Putamen (tissue), 1 donor: ENCODE measurements around the gene GRK6.

Experiments used
- DNase-seq: peaks from one replicate; pipeline ENCODE4 v3.0.0-alpha.2; 2016; ENCODE audit warnings: low spot score

Gene GRK6

DNA sequence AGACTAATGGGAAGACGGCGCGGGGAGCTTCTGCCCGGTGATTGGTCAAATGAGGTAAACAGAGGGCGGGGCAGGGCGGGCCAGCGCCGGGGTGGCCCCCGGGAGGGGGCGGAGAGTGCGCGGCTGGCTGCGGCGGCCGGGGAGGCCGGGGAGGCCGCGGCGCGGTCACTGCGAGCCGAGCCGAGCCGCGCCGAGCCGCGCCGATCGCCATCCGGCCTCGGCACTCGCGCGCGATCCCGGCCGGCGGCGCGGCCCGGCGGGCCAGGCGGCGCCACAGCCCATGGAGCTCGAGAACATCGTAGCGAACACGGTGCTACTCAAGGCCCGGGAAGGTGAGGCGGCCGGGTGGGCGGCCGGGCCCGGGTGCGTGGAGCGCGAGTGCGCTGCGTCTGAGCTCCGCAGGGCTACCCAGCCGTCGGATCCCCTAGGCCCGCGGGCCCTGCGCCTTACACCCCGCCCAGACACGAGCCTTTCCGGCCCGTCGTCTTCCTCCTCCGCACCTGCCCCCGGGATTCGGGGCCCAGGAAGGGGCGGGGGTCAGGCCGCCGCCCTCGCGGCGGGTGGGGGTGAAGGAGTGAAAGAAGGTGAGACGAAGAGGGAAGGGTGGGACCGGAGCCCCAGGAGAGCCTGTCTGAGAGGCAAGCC is at the start of gene GRK6:
TSS of gene GRK6 (plus strand) at position 111 of the 645 bp plus-strand sequence. CDS start at position 281, 170 bp downstream.
- no peak for DNase-seq

DNA sequence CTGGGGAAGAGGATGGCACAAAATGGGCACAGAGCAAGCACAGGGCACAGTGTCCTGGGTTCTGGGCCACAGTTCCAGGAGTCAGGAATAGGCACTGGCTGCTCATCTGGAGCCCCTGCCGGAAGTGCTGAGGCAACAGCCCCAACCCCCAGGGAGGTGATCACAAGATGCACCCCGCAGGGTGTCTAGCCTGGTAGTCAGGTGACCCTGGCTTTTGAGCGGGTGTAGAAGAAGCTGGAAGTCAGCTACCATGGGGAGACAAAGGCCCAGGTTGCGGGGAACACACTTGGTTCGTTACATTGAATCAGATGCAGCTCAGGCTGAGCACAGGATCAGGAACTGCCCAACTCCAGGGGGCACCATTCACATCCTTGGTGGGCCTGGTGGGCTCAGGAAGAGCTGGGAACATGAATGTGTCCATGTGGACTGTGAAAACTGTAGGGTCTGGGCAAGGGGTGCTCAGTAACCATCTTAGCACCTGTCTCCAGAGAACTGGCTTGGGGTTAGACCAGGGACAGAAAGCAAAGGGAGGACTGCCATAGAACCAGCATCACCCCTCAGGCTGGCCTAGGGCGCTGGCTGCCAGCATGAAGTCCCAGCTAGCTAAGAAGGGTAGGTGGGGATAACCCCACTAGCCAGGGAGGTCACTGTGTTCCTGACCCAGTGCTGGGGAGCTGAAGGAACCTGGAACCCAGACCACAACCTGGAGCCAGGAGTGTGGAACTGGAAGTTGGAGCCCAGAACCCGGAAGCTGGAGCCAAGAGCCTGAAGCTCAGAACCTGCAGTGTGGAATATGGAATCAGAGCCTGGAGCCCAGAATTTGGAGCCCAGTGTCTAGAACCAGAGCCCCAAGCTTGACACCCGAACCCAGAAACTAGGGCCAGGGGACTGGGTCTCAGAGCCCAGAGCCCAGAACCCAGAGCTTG is 48.4 kb upstream of the GRK6 start:
- DNase-seq, result no peak

DNA sequence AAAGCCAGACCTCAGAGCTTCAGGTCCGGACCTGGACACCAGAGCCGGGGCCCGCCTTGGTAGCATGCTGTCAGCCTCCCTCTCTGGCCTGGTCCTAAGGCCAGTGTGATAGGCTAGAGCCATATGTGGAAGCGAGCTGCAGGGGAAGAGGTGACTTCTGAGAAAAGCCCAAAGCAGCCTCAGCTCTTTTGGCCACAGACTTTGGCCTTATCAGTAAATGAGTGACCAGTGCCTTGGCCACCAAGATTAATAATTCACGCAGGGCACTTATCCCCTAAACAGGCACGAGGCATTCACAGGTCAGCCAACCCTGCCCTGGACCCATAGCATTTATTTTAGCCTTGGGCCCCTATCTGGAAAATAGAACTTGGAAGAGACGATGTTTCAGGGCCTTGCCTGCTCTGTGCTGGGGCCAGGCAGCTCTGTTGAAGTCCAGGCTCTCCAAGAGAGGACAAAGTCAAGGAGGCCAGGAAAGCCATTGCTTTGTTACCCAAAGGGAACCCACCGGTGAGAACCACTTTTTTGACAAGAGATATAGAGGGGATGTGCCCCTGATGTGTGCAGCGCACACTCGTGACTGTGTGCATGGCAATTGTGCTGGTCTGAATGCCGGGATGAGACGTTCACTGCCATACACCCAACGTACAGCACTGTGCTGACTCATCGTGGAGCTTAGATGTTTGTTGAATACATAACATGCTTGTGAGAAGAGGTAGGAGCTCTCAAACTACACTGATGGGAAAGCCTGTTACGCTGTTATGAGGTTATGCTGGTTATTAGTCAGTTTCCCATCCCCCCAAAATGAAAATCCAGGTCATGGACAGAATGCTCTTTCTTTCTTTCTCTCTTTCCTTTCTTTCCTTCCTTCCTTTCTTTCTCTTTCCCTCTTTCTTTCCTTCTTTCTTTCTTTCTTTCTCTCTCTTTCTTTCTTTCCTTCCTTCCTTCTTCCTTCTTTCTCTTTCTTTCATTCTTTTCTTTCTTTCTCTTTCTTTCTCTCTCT is 47.3 kb upstream of the GRK6 start:
- no peak for DNase-seq

DNA sequence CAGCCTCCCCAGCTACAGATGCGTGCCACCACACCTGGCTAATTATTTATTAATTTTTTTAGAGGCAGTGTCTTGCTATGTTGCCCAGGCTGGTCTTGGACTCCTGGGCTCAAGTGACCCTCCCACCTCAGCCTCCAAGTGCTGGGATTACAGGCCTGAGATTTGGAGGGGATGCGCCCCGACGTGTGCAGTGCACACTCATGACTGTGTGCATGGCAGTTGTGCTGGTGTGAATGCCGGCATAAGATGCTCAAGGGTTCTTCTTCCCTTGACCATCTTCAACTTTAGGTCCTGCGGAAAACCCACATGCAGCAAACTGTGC is 45.7 kb upstream of the GRK6 start:
- DNase-seq, result no peak

DNA sequence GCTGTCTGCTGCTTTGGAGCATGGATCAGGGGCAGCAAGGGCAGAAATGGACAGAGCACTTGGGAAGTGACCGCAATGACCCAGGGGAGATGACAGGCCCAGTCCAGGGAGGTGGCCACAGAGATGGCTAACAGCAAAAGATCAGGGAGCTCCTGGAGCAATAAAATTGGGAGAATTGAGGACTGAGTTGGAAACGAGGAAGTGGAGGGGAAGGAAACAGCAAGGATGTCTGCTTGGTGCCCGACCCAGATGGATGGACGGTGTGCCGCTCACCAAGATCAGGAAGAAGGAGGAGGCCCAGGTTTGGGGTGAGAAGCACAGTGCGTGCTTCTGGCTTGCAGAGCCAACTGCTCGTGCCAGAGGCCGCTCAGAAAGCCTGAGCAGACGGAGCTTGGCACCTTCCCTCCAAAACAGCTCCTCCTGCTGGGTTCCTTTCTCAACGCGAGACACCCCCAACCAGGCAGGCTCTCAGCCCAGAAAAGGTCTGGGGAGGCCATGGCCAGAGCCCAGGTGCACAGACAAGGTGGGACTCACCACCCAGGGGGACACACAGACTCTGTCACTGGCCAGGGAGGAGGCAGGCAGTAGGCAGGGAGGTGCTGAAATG is 44.0 kb upstream of the GRK6 start:
- no peak for DNase-seq

DNA sequence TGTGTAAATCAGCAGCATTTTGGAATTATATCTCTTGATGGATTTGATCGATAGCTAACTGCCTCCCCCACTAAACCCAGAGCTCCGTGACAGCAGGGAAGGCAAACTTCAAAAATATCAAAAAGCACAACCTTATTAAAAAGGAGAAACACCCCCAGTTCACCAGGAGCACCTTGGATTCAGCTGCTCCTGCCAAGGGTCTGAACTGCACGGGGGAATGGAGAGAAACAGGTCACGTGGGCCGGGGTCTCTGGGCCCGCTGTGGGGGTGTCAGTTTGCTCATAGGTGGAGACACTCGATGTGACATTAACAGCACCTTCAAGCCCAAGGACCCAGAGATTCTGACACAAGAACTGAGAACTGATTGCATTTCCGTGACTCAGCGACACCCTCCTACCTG is 43.3 kb upstream of the GRK6 start:
- DNase-seq, result no peak

DNA sequence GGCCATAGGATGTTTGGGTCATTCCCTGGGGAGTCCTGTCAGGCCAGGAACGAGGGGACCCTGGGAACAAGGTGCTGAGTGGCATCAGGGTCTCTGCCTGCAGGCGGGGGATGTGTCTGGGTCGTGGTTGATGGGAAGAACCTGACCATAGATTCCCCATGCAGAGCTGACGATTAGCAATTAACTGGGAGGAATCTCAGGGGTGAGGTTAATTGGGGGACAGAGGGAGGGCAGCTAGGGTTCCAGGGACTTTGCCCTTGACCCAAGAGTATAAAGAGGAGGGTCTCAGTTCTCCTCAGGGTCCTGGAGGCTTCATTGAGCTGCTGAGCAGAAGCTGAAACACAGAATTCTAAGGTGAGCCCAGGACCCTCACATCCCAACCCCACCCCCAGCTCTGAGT is 42.3 kb upstream of the GRK6 start, which contains the start of gene SLC34A1:
TSS of gene SLC34A1 (plus strand) at position 301 of the 400 bp plus-strand sequence. CDS start 1,308 bp downstream, outside the sequence.
- DNase-seq, result no peak

DNA sequence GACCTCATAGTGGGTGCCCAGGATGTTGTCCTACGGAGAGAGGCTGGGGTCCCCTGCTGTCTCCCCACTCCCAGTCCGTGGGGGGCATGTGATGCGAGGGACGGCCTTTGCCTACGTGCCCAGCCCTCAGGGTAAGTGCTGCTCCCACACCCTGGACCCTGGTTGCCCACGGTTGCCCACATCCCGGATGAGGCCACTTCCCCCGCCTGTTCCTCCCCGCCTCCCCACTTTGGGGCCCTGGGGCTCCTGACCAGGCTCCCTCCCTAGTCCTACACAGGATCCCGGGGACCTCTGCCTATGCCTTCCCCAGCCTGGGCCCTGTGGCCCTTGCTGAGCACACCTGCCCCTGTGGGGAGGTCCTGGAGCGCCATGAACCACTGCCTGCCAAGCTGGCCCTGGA is 40.8 kb upstream of the GRK6 start:
- DNase-seq, result no peak

DNA sequence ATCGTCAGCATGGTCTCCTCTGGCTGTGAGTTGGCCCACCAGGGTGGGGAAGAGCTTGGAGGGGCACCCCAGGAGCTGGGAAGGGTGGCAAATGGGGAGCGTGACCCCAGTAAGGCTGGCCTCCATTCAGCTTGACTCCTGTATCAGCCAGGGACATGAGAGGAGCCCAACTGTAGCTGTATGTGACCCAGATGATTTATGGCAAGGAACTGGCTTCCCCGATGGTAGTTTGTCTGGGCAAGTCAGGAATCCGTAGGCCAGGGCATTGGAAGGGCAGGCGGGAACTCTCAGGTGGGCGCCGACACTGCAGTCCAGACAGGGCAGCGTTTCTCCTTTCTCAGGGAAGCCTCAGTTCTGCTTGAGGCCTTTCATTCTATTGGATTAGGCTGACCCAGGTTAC is 39.9 kb upstream of the GRK6 start:
- no peak for DNase-seq

DNA sequence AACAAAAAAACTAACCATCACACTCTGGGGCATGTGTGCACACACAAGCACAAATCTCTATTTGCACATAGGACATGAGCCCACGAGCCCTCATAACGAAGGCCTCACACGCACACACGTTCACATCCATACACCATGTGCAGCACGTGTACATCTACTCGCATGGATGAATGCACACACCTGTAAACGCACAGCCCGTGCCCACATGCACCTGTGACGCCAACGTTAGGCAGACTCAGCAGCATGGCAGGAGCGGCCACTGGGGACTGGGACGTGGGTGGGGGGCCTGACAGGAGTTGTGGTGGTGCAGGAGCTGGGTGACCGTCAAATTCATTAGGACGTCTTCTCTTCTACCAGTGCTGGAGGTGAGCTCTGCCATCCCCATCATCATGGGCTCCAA is 39.1 kb upstream of the GRK6 start:
- no peak for DNase-seq

DNA sequence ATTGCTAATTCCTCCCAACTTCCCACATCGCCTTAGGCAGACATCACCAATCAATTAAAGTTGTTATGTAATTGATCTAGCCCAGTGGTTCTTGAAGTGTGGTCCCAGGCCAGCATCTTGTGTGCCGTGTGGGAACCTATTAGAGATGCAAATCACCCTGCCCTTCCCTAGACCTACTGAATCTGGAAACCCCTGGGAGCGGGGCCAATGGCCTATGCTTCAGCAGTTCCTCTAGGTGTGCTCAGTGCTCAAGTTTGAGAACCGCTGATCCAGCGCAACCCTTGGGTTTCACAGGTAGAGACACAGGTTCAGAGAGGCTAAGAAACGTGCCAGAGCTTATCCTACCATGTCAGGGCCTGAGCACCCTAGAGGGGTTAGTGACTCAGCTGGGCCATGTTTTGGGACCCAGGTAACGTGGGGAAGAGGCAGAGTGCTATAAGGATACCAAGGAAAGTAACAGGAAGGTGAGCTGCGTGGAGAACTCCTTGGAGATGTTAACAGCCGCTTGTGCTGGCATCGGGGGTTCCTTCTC is 37.9 kb upstream of the GRK6 start:
- DNase-seq, result no peak

DNA sequence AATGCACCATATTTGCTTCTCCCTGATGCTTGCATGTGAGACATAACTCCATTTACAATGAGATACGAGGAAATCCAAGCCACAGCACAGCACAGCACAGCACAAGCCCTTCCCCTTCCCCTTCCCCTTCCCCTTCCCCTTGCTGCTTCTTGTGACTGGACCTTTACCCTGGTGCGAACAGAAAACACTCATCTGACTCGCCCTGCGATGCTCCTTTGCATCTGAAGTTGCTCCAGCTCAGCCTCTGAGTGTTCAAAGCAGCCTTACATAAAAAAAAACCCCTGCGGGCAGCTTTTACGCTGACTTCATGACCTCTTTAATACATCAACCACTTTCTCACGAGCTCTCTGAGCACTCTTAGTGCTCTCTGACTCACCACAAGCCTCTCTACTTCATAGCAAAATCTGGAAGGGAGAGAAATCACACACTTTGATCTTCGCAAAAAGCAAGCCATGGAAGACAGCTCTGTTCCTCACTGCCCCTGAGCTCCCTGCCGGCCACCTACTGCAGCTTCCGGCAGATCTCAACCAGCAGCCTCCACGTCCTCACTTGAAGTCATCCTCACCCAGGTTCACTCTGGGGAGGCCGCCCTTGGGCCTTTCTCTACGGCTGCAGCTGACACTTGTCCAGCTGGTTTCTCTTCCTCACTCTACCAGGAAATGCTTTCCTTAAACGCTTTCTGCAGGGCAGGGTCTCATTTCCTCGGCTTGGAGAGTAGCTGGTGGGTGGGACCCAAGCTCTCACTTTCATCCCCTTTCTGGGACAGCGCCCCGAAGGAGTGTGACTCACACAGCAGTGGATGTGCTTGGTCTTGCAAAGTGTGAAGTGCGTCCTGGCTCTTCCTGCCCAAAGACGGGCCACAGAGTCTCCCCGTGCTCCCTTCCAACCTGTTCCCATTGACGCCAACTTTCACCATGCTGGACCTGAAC is 37.0 kb upstream of the GRK6 start:
- DNase-seq, result no peak

DNA sequence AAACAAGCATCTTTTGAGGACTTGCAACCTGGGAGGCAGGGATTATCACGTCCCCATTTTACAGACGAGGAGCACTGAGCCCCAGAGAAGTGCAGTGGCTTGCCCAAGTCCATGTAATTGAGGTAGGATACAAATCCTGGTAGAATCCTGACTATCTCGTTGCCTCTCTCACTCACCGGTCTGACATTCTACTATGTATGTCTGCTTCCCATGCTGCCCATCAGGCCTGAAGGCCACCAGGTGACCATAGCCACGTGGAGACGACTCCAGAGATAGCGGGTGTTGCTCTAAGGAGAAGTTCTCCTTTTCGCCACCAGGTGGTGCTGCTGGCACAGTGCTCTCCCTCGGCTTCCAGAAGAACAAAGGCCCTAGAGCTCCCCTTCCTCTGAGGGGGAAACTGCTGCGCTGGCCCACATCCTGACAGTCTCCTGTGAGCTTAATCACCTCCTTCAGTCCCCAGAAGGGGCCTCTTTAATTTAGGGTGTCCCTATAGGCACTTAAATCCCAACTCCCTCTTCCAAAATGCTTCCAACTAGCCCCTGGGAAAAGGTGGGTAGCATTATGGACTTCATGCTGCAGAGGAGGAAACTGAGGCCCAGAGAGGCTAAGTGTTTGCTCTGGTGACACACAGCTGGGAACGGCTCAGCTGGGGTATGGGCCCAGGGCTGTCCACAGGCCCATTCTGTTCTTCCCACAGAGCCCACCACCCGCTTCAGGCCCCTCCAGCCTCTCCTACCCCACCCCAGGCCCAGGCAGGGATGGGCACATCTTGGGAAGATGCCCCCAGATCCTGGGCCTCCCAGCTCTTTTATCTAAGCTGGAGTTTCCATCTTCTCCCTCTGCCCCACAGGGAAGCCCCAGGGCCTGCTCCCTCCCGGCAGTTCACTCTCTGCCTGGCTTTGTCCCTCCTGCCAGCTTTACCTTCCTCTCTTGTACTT is 35.8 kb upstream of the GRK6 start:
- peak; percentile 62 for DNase-seq

DNA sequence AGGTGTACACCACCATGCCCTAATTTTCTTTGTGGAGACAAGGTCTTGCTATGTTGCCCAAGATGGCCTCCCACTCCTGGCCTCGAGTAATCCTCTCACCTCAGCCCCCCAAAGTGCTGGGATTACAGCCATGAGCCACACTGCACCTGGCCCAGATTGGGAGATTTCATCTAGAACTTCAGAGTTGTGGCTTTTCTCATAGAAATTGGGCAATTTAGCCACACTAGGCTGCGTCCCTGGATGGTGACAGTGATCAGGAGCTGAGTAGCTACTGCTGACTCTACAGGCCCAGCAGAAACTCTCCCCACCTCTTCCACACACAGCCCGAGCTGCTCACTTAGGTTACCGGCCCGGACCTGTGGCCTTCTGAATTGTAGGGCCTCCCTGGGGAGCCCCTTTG is 33.7 kb upstream of the GRK6 start:
- DNase-seq, result no peak

DNA sequence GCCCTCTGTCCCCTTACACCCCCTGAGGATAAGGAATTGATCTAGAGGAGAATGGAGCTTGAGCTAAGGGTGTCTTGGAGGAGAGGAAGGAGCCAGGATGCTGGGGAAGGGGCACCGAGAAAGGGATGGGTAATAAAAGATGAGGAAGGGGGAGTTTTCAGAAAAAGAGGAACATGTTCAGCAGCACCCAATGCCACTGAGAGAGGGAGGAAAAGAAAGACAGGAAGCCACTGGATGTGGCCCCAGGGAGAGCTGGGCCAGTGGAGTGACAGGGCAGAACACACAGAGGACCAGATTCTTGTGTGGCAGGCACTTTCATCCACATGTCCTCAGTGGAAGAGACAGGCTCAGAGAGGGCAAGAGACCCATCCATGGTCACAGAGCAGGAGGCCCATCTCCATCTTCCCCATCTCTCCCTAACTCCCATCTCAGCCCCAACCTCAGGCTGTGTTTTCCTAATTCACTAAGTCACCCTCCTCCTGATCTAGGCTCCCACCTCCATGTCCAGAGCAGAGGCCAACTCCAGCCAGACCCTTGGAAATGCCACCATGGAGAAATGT is 33.2 kb upstream of the GRK6 start:
- no peak for DNase-seq

DNA sequence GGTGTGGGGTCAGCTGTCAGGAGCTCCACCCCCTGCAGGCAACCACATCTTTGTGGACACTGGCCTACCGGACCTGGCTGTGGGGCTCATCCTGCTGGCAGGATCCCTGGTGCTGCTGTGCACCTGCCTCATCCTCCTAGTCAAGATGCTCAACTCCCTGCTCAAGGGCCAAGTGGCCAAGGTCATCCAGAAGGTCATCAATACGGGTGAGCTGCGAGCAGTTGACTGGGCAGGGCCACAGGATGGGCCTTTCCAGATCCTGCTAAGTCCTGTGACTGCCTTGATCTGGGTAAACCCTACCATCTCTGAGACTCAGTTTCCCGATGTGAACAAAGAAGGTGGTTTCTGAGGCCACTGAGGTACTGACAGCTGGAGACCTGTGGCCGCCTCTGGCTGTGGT is 32.5 kb upstream of the GRK6 start:
- DNase-seq, result no peak

DNA sequence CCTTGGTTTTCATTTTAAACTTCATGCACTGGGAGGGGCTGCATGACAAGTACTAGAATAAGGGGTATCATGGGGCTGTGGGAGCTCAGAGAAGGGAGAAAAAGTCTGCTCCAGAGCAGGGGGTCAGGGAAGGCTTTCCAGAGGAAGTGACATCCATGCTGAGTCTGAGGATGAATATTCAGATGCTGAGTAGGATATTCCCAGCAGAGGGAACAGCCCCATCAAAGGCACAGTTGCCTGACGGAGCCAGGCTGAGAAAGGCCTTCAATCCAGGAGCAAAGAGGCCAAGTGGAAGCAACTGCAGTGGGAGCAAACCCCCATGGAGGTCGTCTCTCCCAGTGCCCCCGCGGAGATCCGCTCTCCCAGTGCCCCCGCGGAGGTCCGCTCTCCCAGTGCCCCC is 30.4 kb upstream of the GRK6 start:
- DNase-seq, result no peak

DNA sequence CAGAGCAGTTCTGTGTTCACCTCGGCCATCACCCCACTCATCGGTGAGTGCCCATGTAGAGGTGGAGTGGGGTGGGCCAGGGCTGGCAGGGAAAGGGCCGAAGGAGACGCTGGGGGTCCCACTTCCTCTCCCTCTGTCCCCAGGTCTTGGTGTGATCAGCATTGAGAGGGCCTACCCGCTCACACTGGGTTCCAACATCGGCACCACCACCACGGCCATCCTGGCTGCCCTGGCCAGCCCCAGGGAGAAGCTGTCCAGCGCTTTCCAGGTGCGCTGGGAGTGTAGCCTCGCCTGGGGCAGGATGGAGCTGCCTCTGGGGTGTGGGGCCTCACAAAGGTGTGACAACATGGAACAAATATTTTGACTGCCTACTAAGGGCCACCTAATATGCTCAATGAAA is 29.7 kb upstream of the GRK6 start:
- no peak for DNase-seq

DNA sequence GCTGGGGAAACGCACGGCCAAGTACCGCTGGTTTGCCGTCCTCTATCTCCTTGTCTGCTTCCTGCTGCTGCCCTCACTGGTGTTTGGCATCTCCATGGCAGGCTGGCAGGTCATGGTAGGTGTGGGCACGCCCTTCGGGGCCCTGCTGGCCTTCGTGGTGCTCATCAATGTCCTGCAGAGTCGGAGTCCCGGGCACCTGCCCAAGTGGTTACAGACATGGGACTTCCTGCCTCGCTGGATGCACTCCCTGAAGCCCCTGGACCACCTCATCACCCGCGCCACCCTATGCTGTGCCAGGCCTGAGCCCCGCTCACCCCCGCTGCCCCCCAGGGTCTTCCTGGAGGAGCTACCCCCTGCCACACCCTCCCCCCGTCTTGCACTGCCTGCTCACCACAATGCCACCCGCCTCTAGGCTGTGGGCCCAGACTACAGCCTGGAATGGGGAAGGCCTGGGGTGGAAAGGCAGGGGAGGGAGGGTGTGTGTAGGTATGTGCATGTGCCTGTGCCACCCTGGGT is 28.5 kb upstream of the GRK6 start:
- DNase-seq, result no peak
